Skeletal muscle tissue (tissue), 4 donors: ENCODE data around the gene SMIM21. TPM values are rescaled to one million over a fixed set of nuclear protein-coding genes. Genes with fewer than 3 reads are reported as not detected.

ENCODE experiments used
- H3K27ac ChIP-seq: one replicate; pipeline ENCODE4 v1.7.0; 2013; ENCODE audit warnings: mild to moderate bottlenecking, low read depth, low read length, inconsistent platforms
- H3K27me3 ChIP-seq, 3 donors: one replicate each; pipeline ENCODE4 v1.7.0; 2013; ENCODE audit warnings: low read length in 3 of 3; ENCODE audit not compliant: control insufficient read depth in 3 of 3, insufficient read depth in 3 of 3
- H3K36me3 ChIP-seq, 3 donors: one replicate each; pipeline ENCODE4 v1.7.0; 2013; ENCODE audit warnings: low read length in 3 of 3; ENCODE audit not compliant: control insufficient read depth in 3 of 3, insufficient read depth in 3 of 3
- H3K4me1 ChIP-seq, 3 donors: one replicate each; pipeline ENCODE4 v1.7.0; 2013; ENCODE audit warnings: low read length in 3 of 3, mild to moderate bottlenecking in 3 of 3; ENCODE audit not compliant: control insufficient read depth in 3 of 3, insufficient read depth in 3 of 3
- H3K4me3 ChIP-seq, 3 donors: one replicate each; pipeline ENCODE4 v1.7.0; 2013; ENCODE audit warnings: low read length in 3 of 3
- H3K9ac ChIP-seq, 3 donors: one replicate each; pipeline ENCODE4 v1.7.0; 2013; ENCODE audit warnings: low read length in 3 of 3, mild to moderate bottlenecking in 3 of 3, moderate library complexity in 2 of 3, low read depth in 1 of 3
- H3K9me3 ChIP-seq, 3 donors: one replicate each; pipeline ENCODE4 v1.7.0; 2013; ENCODE audit warnings: low read length in 3 of 3; ENCODE audit not compliant: control insufficient read depth in 3 of 3
- total RNA-seq: library from RNA; depleted of rRNA; stranded (reverse); fragments of >200 nt; gene quantifications from one replicate; pipeline ENCODE4 v1.2.3, GENCODE V29; 2014
- donor health status: Osteomylitis.

The SMIM21 gene
- total RNA-seq, 1 donor from 2014 or later: not detected

GRCh38 chr18:75364512-75365253, 62.8 kb downstream of the SMIM21 start:
- Histone ChIP-seq H3K36me3 (no peaks in the 10 kb centered on the region), H3K9ac (no peak overlapping the region), H3K9me3 (no peaks in the 10 kb centered on the region), H3K4me3 (no peak overlapping the region), H3K27me3 (peaks cover 19 to 26% (median 25%) of the 10 kb centered on the region in 3 donors), H3K27ac (no peak overlapping the region), H3K4me1 (no peaks in the 10 kb centered on the region)

GRCh38 chr18:75363446-75364225, 63.9 kb downstream of the SMIM21 start:
- Histone ChIP-seq H3K4me3 (no peak overlapping the region), H3K27me3 (peaks cover 22 to 29% (median 27%) of the 10 kb centered on the region in 3 donors), H3K9ac (no peak overlapping the region), H3K4me1 (no peaks in the 10 kb centered on the region), H3K36me3 (no peaks in the 10 kb centered on the region), H3K9me3 (no peaks in the 10 kb centered on the region), H3K27ac (no peak overlapping the region)

- no peak overlapping the region for H3K4me3 ChIP-seq
- H3K4me1 ChIP-seq: no peaks in the 10 kb centered on the region
- no peak overlapping the region for H3K9ac ChIP-seq
- H3K9me3 ChIP-seq: no peaks in the 10 kb centered on the region
- no peak overlapping the region for H3K27ac ChIP-seq
- peaks cover 22 to 27% (median 25%) of the 10 kb centered on the region in 3 donors for H3K27me3 ChIP-seq
- H3K36me3 ChIP-seq: no peaks in the 10 kb centered on the region
Measured at GRCh38 chr18:75362435-75362834, 65.1 kb downstream of the SMIM21 start.

GRCh38 chr18:75360941-75361340, 66.6 kb downstream of the SMIM21 start:
- no peaks in the 10 kb centered on the region for H3K36me3 ChIP-seq
- no peak overlapping the region for H3K9ac ChIP-seq
- H3K4me1 ChIP-seq: no peaks in the 10 kb centered on the region
- no peak overlapping the region for H3K4me3 ChIP-seq
- H3K27ac ChIP-seq: no peak overlapping the region
- H3K27me3 ChIP-seq: peaks cover 22 to 27% (median 24%) of the 10 kb centered on the region in 3 donors
- H3K9me3 ChIP-seq: no peaks in the 10 kb centered on the region

- no peaks in the 10 kb centered on the region for H3K9me3 ChIP-seq
- peaks cover 22 to 27% (median 24%) of the 10 kb centered on the region in 3 donors for H3K27me3 ChIP-seq
- H3K36me3 ChIP-seq: no peaks in the 10 kb centered on the region
- H3K4me1 ChIP-seq: no peaks in the 10 kb centered on the region
- H3K4me3 ChIP-seq: no peak overlapping the region
- H3K9ac ChIP-seq: no peak overlapping the region
- H3K27ac ChIP-seq: no peak overlapping the region
Measured at GRCh38 chr18:75360215-75360614, 67.3 kb downstream of the SMIM21 start.

Other genes starting within 250 kb of the SMIM21 start
- gene PTGR3, start 218.6 kb downstream of the SMIM21 start, total RNA-seq: 12.5 TPM
- gene TSHZ1, start 216.9 kb downstream of the SMIM21 start, total RNA-seq: 5.7 TPM